Effector memory CD4-positive, alpha-beta T cell (primary cell): ENCODE measurements around the gene ATP1B2.

ENCODE experiments used
- DNase-seq, 3 donors: peaks; one replicate each; pipeline ENCODE4 v3.0.0-alpha.2; 2020
- H3K27ac ChIP-seq: 2 replicates; pipeline ENCODE4 v1.7.0; 2013; ENCODE audit warnings: mild to moderate bottlenecking, low read length, moderate library complexity; ENCODE audit not compliant: insufficient read depth, poor library complexity, severe bottlenecking
- H3K27me3 ChIP-seq: replicated peaks from 2 replicates; pipeline ENCODE4 v1.7.0; 2013; ENCODE audit warnings: mild to moderate bottlenecking, low read length; ENCODE audit not compliant: insufficient read depth, control insufficient read depth, poor library complexity, severe bottlenecking
- H3K36me3 ChIP-seq: 2 replicates; pipeline ENCODE4 v1.7.0; 2013; ENCODE audit warnings: mild to moderate bottlenecking, low read length, moderate library complexity; ENCODE audit not compliant: control insufficient read depth, insufficient read depth
- H3K4me1 ChIP-seq: 2 replicates; pipeline ENCODE4 v1.7.0; 2013; ENCODE audit warnings: low read length, mild to moderate bottlenecking; ENCODE audit not compliant: control insufficient read depth, insufficient read depth, poor library complexity, severe bottlenecking
- H3K4me3 ChIP-seq: 2 replicates; pipeline ENCODE4 v1.7.0; 2013; ENCODE audit warnings: low read length, low read depth, mild to moderate bottlenecking; ENCODE audit not compliant: insufficient read depth, poor library complexity, severe bottlenecking
- H3K9me3 ChIP-seq: 2 replicates; pipeline ENCODE4 v1.7.0; 2013; ENCODE audit warnings: mild to moderate bottlenecking, low read length, moderate library complexity; ENCODE audit not compliant: control insufficient read depth

Gene ATP1B2

DNA sequence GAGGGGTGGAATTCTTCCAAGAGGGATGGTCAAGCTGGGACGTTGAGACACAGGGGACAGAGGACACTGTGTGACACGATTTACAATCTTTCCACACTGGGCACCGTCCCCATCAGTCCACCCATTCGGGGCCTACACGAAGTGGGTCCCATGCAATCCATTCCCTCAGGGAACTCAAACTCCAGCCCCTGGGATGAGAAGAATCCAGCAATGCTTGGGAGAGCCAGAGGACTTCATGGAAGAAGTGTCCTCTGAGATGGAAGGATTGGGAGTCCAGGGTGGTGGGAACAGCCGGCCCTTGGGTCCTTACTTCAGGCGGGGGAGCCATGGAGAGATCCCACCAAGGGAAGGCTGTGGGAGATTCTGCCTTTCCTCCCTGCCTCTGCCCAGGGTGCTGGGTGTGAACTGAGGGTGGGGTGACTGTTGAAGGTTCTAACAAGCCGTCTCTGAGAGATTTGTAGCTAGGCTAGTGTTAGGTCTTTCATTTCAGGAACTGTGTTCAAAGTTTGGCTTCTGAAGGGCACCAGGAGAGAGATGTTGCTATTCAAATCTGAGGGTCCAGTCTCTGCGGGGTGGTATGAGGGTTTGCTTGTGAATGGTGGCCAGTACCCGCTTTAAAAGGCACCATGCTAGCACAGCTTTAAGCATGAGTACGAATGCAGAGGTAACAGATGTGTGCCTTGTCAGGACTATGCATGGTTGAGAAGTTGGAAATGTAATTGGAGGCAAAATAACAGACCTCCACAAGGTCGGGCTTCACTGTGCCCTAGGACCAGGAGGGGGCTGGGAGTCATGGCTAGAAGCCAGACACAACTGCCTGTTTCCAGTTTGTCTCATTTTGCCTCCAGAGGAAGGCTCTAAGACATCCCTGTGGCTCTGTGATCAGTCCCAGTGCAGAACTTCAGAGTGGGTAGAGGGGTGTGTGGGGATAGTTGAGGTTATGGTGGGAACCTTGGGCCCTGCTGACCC is 1.9 kb downstream of the ATP1B2 start:
- no peak overlapping the region for H3K27ac ChIP-seq
- H3K4me3 ChIP-seq: no peak overlapping the region
- H3K9me3 ChIP-seq: no peaks in the 10 kb centered on the region
- peaks cover 19% of the 10 kb centered on the region for H3K4me1 ChIP-seq
- no peak for DNase-seq
- peaks cover 28% of the 10 kb centered on the region for H3K27me3 ChIP-seq
- no peaks in the 10 kb centered on the region for H3K36me3 ChIP-seq

GRCh38 chr17:7654832-7655540 is 4.3 kb downstream of the ATP1B2 start:
- H3K9me3 ChIP-seq: no peaks in the 10 kb centered on the region
- no peaks in the 10 kb centered on the region for H3K36me3 ChIP-seq
- no peak overlapping the region for H3K27ac ChIP-seq
- no peak overlapping the region for H3K4me3 ChIP-seq
- H3K4me1 ChIP-seq: peaks cover 17% of the 10 kb centered on the region
- DNase-seq: no peak
- H3K27me3 ChIP-seq: peaks cover 25% of the 10 kb centered on the region

DNA sequence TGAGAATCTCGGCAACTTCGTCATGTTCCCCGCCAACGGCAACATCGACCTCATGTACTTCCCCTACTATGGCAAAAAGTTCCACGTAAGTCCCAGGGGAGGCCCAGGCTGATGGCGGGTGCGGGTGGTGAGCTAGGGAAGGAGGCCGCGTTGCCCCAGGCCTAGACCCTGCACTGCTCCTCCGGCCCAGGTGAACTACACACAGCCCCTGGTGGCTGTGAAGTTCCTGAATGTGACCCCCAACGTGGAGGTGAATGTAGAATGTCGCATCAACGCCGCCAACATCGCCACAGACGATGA is 4.8 kb downstream of the ATP1B2 start:
- no peaks in the 10 kb centered on the region for H3K9me3 ChIP-seq
- H3K4me1 ChIP-seq: peaks cover 12% of the 10 kb centered on the region
- no peak overlapping the region for H3K27ac ChIP-seq
- no peaks in the 10 kb centered on the region for H3K36me3 ChIP-seq
- peaks cover 20% of the 10 kb centered on the region for H3K27me3 ChIP-seq
- no peak for DNase-seq
- no peak overlapping the region for H3K4me3 ChIP-seq

GRCh38 chr17:7656958-7657609 is 6.4 kb downstream of the ATP1B2 start:
- no peak overlapping the region for H3K27ac ChIP-seq
- H3K36me3 ChIP-seq: no peaks in the 10 kb centered on the region
- H3K4me3 ChIP-seq: no peak overlapping the region
- H3K27me3 ChIP-seq: peaks cover 4% of the 10 kb centered on the region
- H3K4me1 ChIP-seq: no peaks in the 10 kb centered on the region
- no peak for DNase-seq
- H3K9me3 ChIP-seq: no peaks in the 10 kb centered on the region

DNA sequence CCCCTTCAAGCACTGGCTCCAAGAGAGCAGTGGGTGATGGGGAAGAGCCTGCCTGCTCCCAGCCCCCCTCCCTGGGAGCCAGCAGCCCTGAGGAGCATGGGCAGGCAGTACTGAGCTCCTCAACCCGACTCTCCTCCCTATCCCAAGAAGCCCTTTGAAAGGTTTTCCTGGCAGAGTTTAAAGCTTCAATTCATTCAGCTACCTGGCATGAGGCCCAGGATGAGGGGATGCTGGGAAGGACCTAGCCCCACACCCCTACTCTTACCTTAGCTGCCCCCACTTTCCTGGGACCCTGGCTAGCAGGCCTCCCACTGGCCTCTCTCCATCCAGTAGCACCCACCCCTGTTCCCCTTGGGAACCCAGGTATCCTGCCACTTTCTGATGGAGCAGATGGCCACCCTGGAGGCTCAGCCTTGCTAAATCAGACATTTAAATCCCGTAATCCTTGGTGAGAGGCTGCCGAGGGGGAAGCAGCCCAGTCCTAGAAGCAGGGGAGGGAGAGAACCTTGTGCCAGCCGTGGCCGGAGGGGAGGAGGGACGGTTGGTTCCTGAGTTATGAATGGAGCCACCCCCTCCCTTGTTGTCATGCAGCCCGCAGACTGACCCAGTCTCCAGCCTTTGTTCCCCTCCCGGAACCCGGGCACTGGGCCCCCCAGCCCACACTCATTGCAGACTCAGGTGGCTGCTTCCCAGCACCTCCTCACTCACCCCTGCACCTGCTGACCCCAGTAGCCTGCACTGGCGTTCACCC is 17.1 kb downstream of the ATP1B2 start:
- DNase-seq: no peak
- H3K9me3 ChIP-seq: no peaks in the 10 kb centered on the region
- H3K4me1 ChIP-seq: no peaks in the 10 kb centered on the region
- H3K27me3 ChIP-seq: no peaks in the 10 kb centered on the region
- no peak overlapping the region for H3K27ac ChIP-seq
- no peak overlapping the region for H3K4me3 ChIP-seq
- H3K36me3 ChIP-seq: peaks cover 28% of the 10 kb centered on the region

GRCh38 chr17:7668482-7668881 is 17.8 kb downstream of the ATP1B2 start:
- DNase-seq: no peak
- H3K36me3 ChIP-seq: peaks cover 34% of the 10 kb centered on the region

DNA sequence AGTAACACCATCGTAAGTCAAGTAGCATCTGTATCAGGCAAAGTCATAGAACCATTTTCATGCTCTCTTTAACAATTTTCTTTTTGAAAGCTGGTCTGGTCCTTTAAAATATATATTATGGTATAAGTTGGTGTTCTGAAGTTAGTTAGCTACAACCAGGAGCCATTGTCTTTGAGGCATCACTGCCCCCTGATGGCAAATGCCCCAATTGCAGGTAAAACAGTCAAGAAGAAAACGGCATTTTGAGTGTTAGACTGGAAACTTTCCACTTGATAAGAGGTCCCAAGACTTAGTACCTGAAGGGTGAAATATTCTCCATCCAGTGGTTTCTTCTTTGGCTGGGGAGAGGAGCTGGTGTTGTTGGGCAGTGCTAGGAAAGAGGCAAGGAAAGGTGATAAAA is 22.5 kb downstream of the ATP1B2 start:
- Histone ChIP-seq H3K4me3 (no peak overlapping the region), H3K27ac (no peak overlapping the region), H3K4me1 (no peaks in the 10 kb centered on the region), H3K36me3 (peaks cover 50% of the 10 kb centered on the region), H3K27me3 (no peaks in the 10 kb centered on the region), H3K9me3 (no peaks in the 10 kb centered on the region)
- no peak for DNase-seq

More at GRCh38 chr17:7668482-7668881, 17.8 kb downstream of the ATP1B2 start:
- no peaks in the 10 kb centered on the region for H3K4me1 ChIP-seq
- H3K9me3 ChIP-seq: no peaks in the 10 kb centered on the region
- H3K27ac ChIP-seq: no peak overlapping the region
- H3K4me3 ChIP-seq: no peak overlapping the region
- H3K27me3 ChIP-seq: no peaks in the 10 kb centered on the region

GRCh38 chr17:7674934-7675333 is 24.2 kb downstream of the ATP1B2 start:
- no peak overlapping the region for H3K27ac ChIP-seq
- no peak overlapping the region for H3K4me3 ChIP-seq
- no peaks in the 10 kb centered on the region for H3K27me3 ChIP-seq
- H3K9me3 ChIP-seq: no peaks in the 10 kb centered on the region
- no peak for DNase-seq
- peaks cover 39% of the 10 kb centered on the region for H3K36me3 ChIP-seq
- H3K4me1 ChIP-seq: no peaks in the 10 kb centered on the region

DNA sequence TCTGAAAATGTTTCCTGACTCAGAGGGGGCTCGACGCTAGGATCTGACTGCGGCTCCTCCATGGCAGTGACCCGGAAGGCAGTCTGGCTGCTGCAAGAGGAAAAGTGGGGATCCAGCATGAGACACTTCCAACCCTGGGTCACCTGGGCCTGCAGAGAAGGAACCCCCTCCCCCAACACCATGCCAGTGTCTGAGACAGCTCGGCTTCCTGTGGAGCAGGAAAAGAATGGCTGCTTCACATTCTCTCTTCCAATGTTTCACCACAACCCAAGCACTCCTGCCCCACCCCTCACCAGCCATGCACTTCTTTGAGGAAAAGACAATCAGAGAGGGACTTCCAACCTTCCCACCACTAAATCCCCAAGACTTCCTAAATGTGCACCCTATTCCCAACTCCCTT is 25.8 kb downstream of the ATP1B2 start:
- H3K36me3 ChIP-seq: peaks cover 32% of the 10 kb centered on the region
- no peaks in the 10 kb centered on the region for H3K4me1 ChIP-seq
- H3K4me3 ChIP-seq: no peak overlapping the region
- H3K27me3 ChIP-seq: no peaks in the 10 kb centered on the region
- H3K27ac ChIP-seq: no peak overlapping the region
- no peak for DNase-seq
- H3K9me3 ChIP-seq: no peaks in the 10 kb centered on the region
